A673 (cell line): ENCODE data around the gene TCFL5. TPM values are rescaled to one million over a fixed set of nuclear protein-coding genes. Genes with fewer than 3 reads are reported as not detected.

Experiments
- BruUV-seq: library from RNA; stranded (reverse); fragments of 400-500 nt; replicated peaks from 2 replicates; lab custom pipeline; 2021; lab: Mats Ljungman, UMichigan
- CTCF ChIA-PET: fragments of 300-600 bp; sonication (Branson Sonifier 250); formaldehyde crosslinking; loops from one replicate; lab custom pipeline; 2022; ENCODE audit warnings: antibody characterized with exemption; lab: Charles Lee
- POLR2A ChIA-PET: fragments of 300-600 bp; sonication (Branson Sonifier 250); formaldehyde crosslinking; loops from one replicate; lab custom pipeline; 2022; ENCODE audit warnings: antibody characterized with exemption; ENCODE audit not compliant: low non-redundant PET; lab: Charles Lee
- DNase-seq: peaks from one replicate; pipeline ENCODE4 v3.0.0-alpha.2; 2015; ENCODE audit warnings: low spot score
- H3K27ac ChIP-seq: fragments of 200-600 bp; sonication (generic); 2 replicates; pipeline ENCODE4 v1.5.1; 2016; ENCODE audit warnings: mixed run types, low read depth, mild to moderate bottlenecking, mixed read lengths, antibody characterized with exemption, low read length; ENCODE audit not compliant: poor library complexity, severe bottlenecking
- H3K27me3 ChIP-seq: fragments of 200-600 bp; sonication (generic); replicated peaks from 2 replicates; pipeline ENCODE4 v1.6.1; 2017; ENCODE audit warnings: mixed run types, low read depth, mild to moderate bottlenecking, mixed read lengths, antibody characterized with exemption, low read length; ENCODE audit not compliant: insufficient read depth, poor library complexity
- H3K36me3 ChIP-seq: fragments of 200-600 bp; sonication (generic); 2 replicates; pipeline ENCODE4 v1.6.1; 2016; ENCODE audit warnings: mixed run types, mild to moderate bottlenecking, mixed read lengths, antibody characterized with exemption, low read length; ENCODE audit not compliant: insufficient read depth, poor library complexity, severe bottlenecking
- H3K4me1 ChIP-seq: fragments of 200-600 bp; sonication (generic); 2 replicates; pipeline ENCODE4 v1.6.1; 2017; ENCODE audit warnings: mixed run types, mild to moderate bottlenecking, mixed read lengths, antibody characterized with exemption, low read length; ENCODE audit not compliant: insufficient read depth, poor library complexity, severe bottlenecking
- H3K4me3 ChIP-seq: fragments of 200-600 bp; sonication (generic); 2 replicates; pipeline ENCODE4 v1.5.1; 2016; ENCODE audit warnings: low read depth, mixed run types, mild to moderate bottlenecking, mixed read lengths, low read length; ENCODE audit not compliant: poor library complexity, severe bottlenecking
- H3K9me3 ChIP-seq: fragments of 200-600 bp; sonication (generic); 2 replicates; pipeline ENCODE4 v1.6.1; 2016; ENCODE audit warnings: mixed run types, low read depth, mild to moderate bottlenecking, mixed read lengths, antibody characterized with exemption, low read length; ENCODE audit not compliant: poor library complexity, severe bottlenecking
- EZH2 ChIP-seq: fragments of 200-600 bp; sonication (generic); IDR thresholded peaks from 2 replicates; pipeline ENCODE4 v1.6.1; 2017; ENCODE audit warnings: borderline replicate concordance, low read depth, mild to moderate bottlenecking, mixed read lengths, antibody characterized with exemption, low read length; ENCODE audit not compliant: poor library complexity, severe bottlenecking
- intact Hi-C: fragments of 100-400 bp; cut with micrococcal nuclease; formaldehyde crosslinking; loops from one replicate; pipeline ENCODE4 v1.10.0; 2022; ENCODE audit not compliant: unreplicated experiment
- total RNA-seq: library from RNA; stranded (reverse); gene quantifications from 2 replicates; pipeline ENCODE4 v1.2.3, GENCODE V29; 2021
- TF ChIP-seq, protein P1 (sequence below): fragments of 300-800, 200-600 bp; sonication (generic); conservative IDR thresholded peaks from 2 replicates; pipeline ENCODE4 v1.5.1; 2017; ENCODE audit warnings: low read depth, mild to moderate bottlenecking, antibody characterized with exemption, low read length, moderate library complexity, mixed read lengths

Gene TCFL5
- total RNA-seq, 1 experiment from 2014 or later, result 13.9 TPM

DNA sequence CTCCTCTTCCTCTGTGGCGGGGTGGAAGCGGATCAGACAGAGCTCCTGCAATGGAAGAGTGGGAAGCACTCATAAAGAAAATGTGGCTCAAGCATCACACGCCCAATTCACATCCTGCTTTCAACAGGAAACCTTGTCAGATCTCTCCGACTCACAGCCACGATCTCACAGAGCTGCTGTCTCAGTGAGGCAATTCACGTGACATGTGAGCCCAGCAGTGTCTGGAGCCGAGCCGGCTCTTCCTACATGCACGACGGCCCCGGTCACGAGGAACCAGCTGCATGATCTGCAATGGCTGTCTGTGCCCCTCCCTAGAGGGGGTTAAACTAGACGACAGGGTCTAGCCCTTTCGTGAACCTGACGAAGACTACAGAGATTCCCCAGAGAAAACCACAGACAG, 29.5 kb upstream of the TCFL5 start:
- Histone ChIP-seq H3K27me3 (no peaks in the 10 kb centered on the region), H3K36me3 (peaks cover 91% of the 10 kb centered on the region), H3K4me3 (no peak overlapping the region), H3K9me3 (no peaks in the 10 kb centered on the region), H3K27ac (no peak overlapping the region), H3K4me1 (peaks cover 14% of the 10 kb centered on the region)
- POLR2A ChIA-PET, result no interaction called here
- intact Hi-C loops, result no loop called here
- no TSS peak for BruUV-seq
- CTCF ChIA-PET, result no interaction called here
- TF ChIP-seq, protein P1, sequence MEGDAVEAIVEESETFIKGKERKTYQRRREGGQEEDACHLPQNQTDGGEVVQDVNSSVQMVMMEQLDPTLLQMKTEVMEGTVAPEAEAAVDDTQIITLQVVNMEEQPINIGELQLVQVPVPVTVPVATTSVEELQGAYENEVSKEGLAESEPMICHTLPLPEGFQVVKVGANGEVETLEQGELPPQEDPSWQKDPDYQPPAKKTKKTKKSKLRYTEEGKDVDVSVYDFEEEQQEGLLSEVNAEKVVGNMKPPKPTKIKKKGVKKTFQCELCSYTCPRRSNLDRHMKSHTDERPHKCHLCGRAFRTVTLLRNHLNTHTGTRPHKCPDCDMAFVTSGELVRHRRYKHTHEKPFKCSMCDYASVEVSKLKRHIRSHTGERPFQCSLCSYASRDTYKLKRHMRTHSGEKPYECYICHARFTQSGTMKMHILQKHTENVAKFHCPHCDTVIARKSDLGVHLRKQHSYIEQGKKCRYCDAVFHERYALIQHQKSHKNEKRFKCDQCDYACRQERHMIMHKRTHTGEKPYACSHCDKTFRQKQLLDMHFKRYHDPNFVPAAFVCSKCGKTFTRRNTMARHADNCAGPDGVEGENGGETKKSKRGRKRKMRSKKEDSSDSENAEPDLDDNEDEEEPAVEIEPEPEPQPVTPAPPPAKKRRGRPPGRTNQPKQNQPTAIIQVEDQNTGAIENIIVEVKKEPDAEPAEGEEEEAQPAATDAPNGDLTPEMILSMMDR, result no peak
- no peak for TF ChIP-seq EZH2
- no peak for DNase-seq

DNA sequence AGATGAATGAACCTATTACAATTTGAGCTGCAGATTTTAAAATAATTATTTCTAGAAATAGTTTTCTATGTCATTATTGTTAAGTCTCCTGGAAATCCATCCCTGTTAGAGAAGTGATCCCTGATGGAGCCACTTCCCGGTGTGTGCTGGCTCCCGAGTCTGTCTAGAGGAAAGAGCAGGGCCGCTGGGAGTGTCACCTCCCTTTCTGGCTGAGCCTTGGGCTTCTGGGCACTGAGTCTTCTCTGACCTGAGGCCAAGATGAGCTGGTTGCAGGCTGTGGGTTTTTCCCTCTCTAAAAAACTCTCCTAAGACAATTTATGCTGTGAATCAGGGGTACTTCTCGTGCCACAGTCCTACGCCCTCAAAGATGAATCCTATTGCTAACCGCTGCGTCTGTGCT, 28.8 kb upstream of the TCFL5 start:
- H3K27me3 ChIP-seq, result no peaks in the 10 kb centered on the region
- no TSS peak for BruUV-seq
- intact Hi-C loops, result no loop called here
- peaks cover 85% of the 10 kb centered on the region for H3K36me3 ChIP-seq
- ChIA-PET POLR2A (no interaction called here), CTCF (no interaction called here)
- H3K4me1 ChIP-seq, result peaks cover 21% of the 10 kb centered on the region
- H3K4me3 ChIP-seq, result no peak overlapping the region
- no peak for DNase-seq
- H3K9me3 ChIP-seq, result no peaks in the 10 kb centered on the region
- no peak for TF ChIP-seq EZH2
- TF ChIP-seq, protein P1, result no peak
- no peak overlapping the region for H3K27ac ChIP-seq

DNA sequence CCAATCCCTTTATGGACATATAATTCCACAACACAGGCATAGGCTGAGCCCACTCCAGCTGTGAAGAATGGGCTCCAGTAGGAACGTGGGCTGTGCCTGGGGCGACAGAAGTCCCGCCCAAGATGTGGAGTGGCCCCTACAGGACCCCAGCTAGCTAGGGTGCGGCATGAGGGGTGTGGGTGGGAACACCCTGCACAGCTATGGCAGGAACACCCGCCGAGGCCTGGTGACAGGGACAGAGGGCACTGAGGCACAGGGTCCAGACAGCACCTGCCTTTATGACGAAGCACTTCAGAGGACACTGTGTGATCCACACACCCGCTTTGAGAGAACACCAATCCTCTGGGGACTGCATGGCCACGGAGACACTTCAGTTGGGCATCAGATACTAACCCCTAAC, 28.2 kb upstream of the TCFL5 start:
- ChIA-PET CTCF (interaction anchor here (1.3 kb wide), 1 partner anchor 14 kb away, joined by 3 read pairs; no protein-coding TSS in a partner anchor), POLR2A (no interaction called here)
- H3K36me3 ChIP-seq, result peaks cover 79% of the 10 kb centered on the region
- H3K4me1 ChIP-seq, result peaks cover 26% of the 10 kb centered on the region
- H3K4me3 ChIP-seq, result no peak overlapping the region
- H3K27me3 ChIP-seq, result no peaks in the 10 kb centered on the region
- no peaks in the 10 kb centered on the region for H3K9me3 ChIP-seq
- TF ChIP-seq EZH2, result no peak
- TF ChIP-seq, protein P1, result no peak
- no peak for DNase-seq
- BruUV-seq, result no TSS peak
- H3K27ac ChIP-seq, result no peak overlapping the region
- intact Hi-C loops, result no loop called here
